Stimulated activated CD4-positive, alpha-beta T cell treated with anti-CD3 and anti-CD28 coated beads, Interleukin-4, amount 100 ng/mL, for 48 hours (primary cell): ENCODE measurements around the gene TTLL12.

ENCODE experiments used
- DNase-seq, 2 donors: peaks; one replicate each; pipeline ENCODE4 v3.0.0-alpha.2; 2020; ENCODE audit warnings: low read depth in 2 of 2

Gene TTLL12

DNA sequence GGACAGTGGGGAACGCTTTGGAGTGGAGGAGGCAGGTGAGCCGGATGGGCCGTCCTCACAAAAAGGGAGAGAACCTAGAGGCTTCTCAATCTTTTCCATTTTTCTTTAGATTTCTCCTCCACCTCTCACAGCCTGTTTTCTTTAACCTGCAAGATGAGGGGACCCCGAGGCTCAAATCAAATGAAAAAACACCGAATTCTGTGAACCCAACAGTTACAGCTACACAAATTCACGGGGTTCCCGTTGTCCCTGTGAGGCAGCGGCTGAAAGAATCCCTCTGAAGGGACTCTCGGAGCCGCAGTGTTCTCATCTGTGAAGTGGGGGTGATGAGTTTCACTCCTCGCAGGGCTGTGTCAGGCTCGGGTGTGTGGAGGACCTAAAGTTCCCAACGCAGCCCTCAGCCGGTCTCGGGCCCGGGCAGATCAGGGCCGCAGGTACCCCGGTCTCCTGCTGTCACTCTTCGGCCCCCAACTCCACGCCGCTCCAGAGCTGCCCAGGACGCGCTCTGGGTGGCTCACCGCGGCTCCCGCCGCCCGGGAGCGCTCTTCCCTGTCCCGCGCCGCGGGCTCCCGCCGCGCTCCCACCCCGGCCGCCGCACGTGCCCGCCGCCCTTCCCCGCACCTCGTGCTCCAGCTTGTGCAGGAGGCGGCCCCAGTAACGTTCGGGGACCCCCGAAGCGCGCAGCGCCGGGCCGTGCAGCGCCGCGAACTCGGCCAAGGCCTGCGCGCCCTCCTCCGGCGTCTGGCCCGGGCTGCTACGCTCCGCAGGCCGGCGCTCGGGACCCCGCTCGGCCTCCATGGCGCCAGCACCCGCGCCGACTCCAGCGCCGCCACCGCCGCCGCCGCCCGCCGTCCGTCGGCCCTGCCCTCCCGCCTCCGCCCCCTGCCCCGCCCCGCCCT, at the start of gene TTLL12:
TSS of gene TTLL12 (minus strand) at position 863 of the 899 bp plus-strand sequence. CDS start at position 798, 65 bp downstream.
- peak; percentile 48 to 49 for DNase-seq

DNA sequence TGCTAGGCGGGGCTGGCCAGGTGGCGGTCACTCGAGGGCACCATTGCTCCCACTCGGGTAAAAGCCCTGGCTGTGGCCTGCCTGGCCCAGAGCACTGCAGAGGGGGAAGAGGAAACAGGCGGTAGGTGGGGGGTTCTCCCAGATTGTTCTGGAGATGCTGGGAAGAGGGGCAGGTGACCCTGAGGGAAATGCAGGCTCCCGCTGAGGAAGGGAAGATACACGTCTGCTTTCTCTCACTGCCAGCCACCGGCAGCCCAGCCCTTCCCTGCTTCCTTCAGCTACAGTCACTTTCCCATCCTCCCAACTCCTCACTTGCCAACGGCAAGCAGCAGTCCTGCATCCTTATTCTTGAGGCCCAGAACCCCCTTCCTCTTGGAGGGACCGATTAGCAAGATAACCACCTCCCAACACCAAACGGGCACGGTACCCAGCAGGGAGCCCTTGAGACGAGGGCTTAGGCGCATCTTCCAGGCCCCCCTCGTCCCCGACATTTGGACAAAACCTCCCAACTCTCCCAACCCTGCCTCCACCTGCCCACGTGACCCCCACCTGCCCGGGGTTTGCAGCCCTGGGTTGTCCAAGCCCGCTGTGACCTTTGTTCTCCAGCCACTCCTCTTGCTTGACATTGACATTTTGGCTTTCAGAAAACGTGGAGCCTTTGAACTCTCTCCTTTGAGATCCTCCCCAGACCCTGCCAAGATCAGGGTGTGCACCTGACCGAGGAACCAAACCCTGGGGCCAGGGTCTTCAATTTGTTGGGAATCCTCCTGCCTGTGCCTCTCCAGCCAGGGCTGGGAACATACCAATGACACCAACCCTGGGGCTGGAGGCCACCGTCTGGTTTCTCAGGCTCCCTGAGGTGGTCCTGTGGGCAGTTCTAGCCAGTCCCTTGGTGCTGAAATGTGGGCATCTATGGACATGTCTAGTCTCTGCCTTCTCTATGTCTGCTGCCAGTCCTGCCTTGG, 48.8 kb upstream of the TTLL12 start:
- DNase-seq = no peak

DNA sequence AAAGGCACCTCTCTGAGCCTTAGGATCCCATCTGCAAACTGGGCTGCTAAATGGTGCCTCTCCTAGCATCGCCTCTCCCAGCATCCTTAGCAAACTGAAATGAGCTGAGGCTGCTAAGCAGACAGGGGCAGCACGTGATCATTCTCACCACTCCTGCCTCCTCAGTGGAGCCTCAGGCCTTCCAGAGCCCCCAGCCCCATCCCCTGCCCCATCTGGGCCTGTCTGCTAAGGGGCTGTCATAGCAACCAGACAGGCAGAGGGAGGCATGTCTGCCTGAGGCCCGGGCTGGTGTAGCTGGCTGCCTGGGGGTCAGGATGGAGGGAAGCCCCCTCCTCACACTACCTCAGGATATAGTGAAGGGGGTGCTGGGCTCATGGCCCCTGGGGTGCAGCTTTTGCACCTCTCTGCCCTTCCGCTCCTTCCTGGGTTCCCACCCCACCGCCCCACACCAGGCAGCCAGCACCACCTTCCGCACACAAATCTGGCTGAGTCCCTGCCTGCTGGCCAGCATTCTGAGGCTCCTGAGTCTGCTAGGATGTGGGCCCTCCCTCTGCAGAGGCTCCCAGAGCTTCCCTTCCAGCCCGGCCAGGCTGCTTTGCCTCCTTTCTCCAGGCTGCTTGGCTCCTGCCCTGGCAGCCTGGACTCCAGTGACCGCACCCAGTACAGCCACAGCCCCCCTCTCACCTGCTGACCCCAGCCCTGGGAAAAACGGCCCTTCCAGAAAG, 47.5 kb upstream of the TTLL12 start:
- no peak for DNase-seq

GRCh38 chr22:43233529-43233928, 46.6 kb upstream of the TTLL12 start:
- DNase-seq = no peak

DNA sequence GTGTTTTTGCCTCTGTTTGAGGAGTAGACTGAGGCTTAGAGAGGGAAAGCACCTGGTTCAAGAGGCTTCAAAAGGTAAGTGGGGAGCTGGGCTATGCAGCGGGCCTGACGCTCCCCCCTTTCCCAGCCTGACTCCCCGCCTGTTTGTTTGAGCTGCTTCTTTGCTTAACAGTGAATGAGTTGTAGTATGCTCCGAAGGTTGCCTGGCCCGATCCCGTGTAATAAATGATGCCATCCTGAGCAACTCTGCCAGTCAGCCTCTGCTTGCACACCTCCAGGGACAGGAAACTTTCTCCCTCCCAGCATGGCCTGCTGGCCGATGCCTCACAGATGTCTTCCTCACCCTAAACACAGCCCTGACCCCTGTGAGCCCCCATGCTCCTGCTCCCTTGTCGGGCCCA, 45.5 kb upstream of the TTLL12 start:
- no peak for DNase-seq

GRCh38 chr22:43231724-43232034, 44.7 kb upstream of the TTLL12 start:
- DNase-seq = no peak

GRCh38 chr22:43230971-43231723, 44.2 kb upstream of the TTLL12 start:
- peak; percentile 48 to 61 for DNase-seq

DNA sequence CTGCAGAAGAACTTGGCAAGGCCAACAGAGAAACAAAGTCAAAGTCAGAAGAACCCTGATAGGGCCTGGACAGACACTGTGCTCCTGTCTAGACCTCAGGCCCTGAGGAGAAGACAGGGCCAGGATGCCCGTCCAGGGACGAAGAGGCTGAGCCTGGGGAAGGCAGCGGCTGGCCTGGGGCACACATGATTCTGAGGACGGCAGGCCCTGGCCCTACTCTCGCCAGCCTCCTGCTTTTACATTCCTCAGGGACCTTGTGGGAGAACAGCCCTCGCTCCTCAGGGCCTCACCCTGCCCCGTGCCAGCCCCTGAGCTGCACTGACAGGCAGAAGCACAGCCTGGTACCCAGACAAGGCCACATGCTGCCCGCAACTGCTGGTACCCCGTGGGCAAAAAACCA, 43.6 kb upstream of the TTLL12 start:
- no peak for DNase-seq

GRCh38 chr22:43228863-43229262, 41.9 kb upstream of the TTLL12 start:
- DNase-seq = no peak

- DNase-seq = peak in 1 of 2 donors; percentile 15
Measured at GRCh38 chr22:43228330-43228729, 41.4 kb upstream of the TTLL12 start.

- no peak for DNase-seq
Measured at GRCh38 chr22:43227239-43227630, 40.3 kb upstream of the TTLL12 start.

DNA sequence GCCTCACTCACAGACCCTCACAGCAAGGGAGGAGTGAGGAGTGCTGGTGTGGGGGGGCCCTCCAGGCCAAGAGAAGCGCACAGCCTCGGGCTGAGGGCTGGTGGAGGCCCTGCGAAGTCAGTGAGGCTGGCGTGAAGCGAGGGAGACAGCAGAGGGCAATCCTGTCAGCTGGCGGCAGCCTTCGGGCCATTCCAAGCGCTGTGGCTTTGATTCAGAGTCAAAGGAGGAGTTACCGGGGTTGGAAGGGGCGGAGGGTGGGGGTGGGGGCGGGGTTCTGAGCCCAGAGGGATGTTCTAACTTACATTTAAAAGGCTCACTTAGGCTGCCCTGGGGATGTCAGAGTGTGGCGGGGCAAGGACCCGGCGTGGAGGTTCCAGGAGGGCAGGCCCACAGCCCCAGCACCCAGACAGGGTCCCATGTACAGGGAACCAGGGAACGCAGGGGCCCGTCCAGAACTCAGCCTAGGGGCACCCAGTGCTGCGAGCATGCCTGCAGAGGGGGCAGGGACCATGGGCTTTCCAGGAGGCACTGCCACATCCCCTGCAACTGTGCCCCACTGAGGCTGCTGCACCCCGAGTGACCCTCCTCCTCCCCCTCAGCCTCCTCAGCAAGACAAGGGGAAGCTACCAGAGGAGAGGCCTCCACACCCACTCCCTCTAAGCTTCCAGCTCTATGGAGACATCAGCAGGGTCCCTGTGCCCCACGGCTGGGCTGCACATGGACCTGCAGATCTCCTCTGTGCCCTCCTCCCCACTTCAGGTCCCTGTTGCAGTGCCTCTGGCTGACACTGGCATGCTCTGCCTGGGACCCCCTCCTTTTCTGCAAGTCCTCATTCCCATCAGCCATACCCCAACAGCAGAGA, 39.7 kb upstream of the TTLL12 start:
- no peak for DNase-seq

DNA sequence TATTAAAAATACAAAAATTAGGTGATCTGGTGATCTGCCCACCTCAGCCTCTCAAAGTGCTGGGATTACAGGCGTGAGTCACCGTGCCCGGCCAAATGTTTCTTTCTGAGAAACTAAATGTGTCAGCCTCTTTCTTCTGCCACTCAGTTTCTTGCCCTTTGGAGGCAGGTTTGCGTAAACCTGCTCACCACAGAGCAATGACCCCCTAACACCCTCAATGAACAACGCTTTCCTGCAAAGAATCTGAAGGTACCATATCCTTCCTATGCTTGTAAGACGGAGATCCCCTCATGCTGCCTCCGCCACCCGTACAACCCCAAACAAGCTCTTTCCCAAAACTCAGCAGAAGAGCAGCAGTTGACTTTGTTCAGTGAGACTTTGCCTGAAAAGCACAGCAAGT, 38.7 kb upstream of the TTLL12 start:
- no peak for DNase-seq

DNA sequence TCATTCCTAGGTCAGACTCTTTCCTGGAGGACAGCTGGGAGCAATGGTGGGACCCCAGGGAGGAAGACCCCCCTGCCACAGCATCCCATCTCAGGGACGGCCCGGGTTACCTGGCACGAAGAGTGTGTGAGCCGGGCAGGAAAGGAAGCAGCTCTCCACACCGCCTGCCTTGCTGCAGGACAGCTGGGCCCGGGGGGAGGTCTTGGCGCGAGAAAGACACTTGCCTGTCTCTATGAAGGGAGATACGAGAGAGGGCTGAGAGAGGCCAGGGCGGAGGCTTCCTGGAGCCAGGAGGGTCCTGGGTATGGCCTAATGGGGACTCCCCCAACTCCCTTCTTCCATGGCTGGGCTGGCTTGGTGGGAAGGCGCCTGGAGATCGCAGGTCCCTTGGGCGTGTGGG, 36.1 kb upstream of the TTLL12 start:
- DNase-seq = no peak

- no peak for DNase-seq
Measured at GRCh38 chr22:43222262-43222661, 35.3 kb upstream of the TTLL12 start.

GRCh38 chr22:43220625-43221380, 33.9 kb upstream of the TTLL12 start:
- no peak for DNase-seq

DNA sequence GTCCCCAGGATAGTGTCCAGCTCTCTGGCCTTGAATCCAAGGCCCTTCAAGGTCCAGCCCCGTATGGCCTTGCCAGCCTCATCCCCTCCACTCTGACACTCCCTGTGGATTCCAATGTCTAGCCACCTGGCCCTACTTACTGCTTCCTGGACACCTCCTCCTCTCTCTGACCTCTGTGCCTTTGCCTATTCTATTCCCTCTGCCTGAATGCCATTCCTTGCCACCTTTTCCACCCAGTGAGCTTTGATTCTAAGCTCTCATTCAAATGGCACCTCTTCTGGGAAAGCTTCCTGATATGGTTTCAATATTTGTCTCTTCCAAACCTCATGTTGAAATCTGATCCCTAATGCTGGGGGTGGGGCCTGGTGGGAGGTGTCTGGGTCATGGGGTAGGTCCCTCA, 31.9 kb upstream of the TTLL12 start:
- DNase-seq = no peak

DNA sequence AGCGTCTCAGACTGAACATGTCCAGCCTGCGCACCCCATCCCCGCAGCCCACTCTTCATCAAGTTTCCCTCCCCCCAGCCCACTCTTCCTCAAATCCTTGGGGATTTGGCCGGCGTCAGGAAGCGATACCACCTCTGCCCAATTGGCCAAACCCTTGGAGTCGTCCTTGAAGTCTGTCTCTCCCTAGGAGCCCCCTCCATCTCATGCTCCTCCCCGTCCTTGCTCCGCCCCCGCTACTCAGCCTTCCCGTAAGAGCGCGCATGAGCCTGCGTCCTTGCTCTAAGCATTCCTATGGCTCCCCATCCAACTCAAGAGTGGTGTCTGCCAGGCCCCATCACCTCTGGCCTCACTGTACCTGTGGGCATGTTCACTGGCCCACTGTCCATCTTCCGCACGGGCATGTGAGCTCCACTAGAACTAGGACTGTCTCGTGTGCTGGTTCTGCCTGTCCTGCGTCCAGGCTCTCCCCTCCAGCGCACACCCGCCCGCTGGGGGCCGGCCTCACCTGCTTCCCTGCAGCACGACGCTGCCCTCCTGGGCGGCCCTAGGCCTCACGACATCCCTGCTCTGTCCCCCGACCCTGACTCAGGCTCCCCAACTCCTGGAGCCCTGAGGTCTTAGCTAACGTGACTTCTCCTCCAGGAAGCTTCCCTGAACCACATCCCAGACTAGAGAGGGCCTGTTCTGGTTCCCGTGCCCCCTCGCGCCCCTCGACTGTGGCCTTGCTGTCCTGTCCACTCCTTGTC, 30.5 kb upstream of the TTLL12 start:
- DNase-seq = no peak

GRCh38 chr22:43216738-43217137, 29.8 kb upstream of the TTLL12 start:
- no peak for DNase-seq
